Upper lobe of left lung (tissue), 6 donors: ENCODE results near the gene SPRED1. TPM values are rescaled to one million over a fixed set of nuclear protein-coding genes. Genes with fewer than 3 reads are reported as not detected.

Experiments used
- ATAC-seq, 2 donors: fragments of 200-7000 bp; cut with Tn5 transposase; one replicate each; pipeline ENCODE4 v1.9.1; 2022; ENCODE audit warnings: mild to moderate bottlenecking in 2 of 2, moderate library complexity in 2 of 2; ENCODE audit not compliant: low FRiP score in 2 of 2
- DNase-seq, 2 donors: peaks; one replicate each; pipeline ENCODE4 v3.0.0-alpha.2; 2019 to 2020
- H3K27ac ChIP-seq, 4 donors: fragments of 200-600 bp; sonication (generic); one replicate each; pipeline ENCODE4 v1.5.1; 2016 to 2019
- H3K27me3 ChIP-seq, 4 donors: fragments of 200-600 bp; sonication (generic); one replicate each; pipeline ENCODE4 v1.5.1; 2017 to 2019
- H3K36me3 ChIP-seq, 4 donors: fragments of 200-600 bp; sonication (generic); one replicate each; pipeline ENCODE4 v1.5.1; 2016 to 2019
- H3K4me1 ChIP-seq, 4 donors: fragments of 200-600 bp; sonication (generic); one replicate each; pipeline ENCODE4 v1.5.1; 2018 to 2019
- H3K4me3 ChIP-seq, 4 donors: fragments of 200-600 bp; sonication (generic); one replicate each; pipeline ENCODE4 v1.5.1; 2017 to 2019; ENCODE audit warnings: mild to moderate bottlenecking in 2 of 4, moderate library complexity in 1 of 4
- H3K9me3 ChIP-seq, 4 donors: fragments of 200-600 bp; sonication (generic); one replicate each; pipeline ENCODE4 v1.5.1; 2018 to 2019
- EP300 ChIP-seq, 4 donors: sonication (generic); formaldehyde crosslinking; IDR thresholded peaks; one replicate each; pipeline ENCODE4 v1.5.1; 2017; ENCODE audit warnings: antibody characterized with exemption in 4 of 4, control low read depth in 2 of 4
- POLR2A ChIP-seq, 4 donors: fragments of 450-650 bp; IDR thresholded peaks; one replicate each; pipeline ENCODE4 v1.5.1; 2016 to 2017; ENCODE audit warnings: antibody characterized with exemption in 4 of 4, mild to moderate bottlenecking in 2 of 4
- POLR2AphosphoS5 ChIP-seq, 2 donors: sonication (generic); formaldehyde crosslinking; IDR thresholded peaks; one replicate each; pipeline ENCODE4 v1.5.1; 2017; ENCODE audit warnings: antibody characterized with exemption in 2 of 2
- WGBS, 2 donors: methylation state at CpG; one replicate each; pipeline ENCODE4 v1.1.5; 2017 to 2018; 5-methylcytosine and 5-hydroxymethylcytosine counted together
- total RNA-seq, 6 donors: library from RNA; depleted of rRNA in 4 of 6; stranded (reverse); fragments of >200 nt in 4 of 6; gene quantifications; one replicate each; pipeline versions ENCODE4 v1.1.0 to v1.2.1, GENCODE V29; 2016 to 2021
- TF ChIP-seq, protein P1 (sequence below), 6 experiments: fragments of 450-650 bp in 4 of 6; fragments of 200-600 bp in 2 of 6; sonication (generic) in 2 of 6; IDR thresholded peaks; one replicate each; pipeline ENCODE4 v1.5.1; 2016 to 2019; ENCODE audit warnings: antibody characterized with exemption in 6 of 6
- donor health status: DM: no; HTN: no; CAD: no; lungs with moderate emphysema.
- donor health status: DM: no; HTN: yes; CAD: no; lungs with severe emphysema.

The SPRED1 gene
- total RNA-seq, 6 donors from 2014 or later = 30.9 to 73.4 (median 46.1) TPM

- H3K4me1 ChIP-seq = no peaks in the 10 kb centered on the region
- no peaks in the 10 kb centered on the region for H3K36me3 ChIP-seq
- WGBS, 2 donors = 69 to 71% methylated on average over 2 of the region's 2 CpGs
- H3K9me3 ChIP-seq = no peaks in the 10 kb centered on the region
- no peak overlapping the region for H3K4me3 ChIP-seq
- no peak overlapping the region for H3K27ac ChIP-seq
- H3K27me3 ChIP-seq = no peaks in the 10 kb centered on the region
- DNase-seq (no peak), ATAC-seq (no peak)
- no peak for TF ChIP-seq EP300 (IDR thresholded peaks at IDR 0.05)
- TF ChIP-seq POLR2AphosphoS5 (IDR thresholded peaks at IDR 0.05) = no peak
- TF ChIP-seq, protein P1, sequence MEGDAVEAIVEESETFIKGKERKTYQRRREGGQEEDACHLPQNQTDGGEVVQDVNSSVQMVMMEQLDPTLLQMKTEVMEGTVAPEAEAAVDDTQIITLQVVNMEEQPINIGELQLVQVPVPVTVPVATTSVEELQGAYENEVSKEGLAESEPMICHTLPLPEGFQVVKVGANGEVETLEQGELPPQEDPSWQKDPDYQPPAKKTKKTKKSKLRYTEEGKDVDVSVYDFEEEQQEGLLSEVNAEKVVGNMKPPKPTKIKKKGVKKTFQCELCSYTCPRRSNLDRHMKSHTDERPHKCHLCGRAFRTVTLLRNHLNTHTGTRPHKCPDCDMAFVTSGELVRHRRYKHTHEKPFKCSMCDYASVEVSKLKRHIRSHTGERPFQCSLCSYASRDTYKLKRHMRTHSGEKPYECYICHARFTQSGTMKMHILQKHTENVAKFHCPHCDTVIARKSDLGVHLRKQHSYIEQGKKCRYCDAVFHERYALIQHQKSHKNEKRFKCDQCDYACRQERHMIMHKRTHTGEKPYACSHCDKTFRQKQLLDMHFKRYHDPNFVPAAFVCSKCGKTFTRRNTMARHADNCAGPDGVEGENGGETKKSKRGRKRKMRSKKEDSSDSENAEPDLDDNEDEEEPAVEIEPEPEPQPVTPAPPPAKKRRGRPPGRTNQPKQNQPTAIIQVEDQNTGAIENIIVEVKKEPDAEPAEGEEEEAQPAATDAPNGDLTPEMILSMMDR (IDR thresholded peaks at IDR 0.05) = no peak
- no peak for TF ChIP-seq POLR2A (IDR thresholded peaks at IDR 0.05)
Observed at GRCh38 chr15:38224486-38224885, 28.1 kb upstream of the SPRED1 start.

DNA sequence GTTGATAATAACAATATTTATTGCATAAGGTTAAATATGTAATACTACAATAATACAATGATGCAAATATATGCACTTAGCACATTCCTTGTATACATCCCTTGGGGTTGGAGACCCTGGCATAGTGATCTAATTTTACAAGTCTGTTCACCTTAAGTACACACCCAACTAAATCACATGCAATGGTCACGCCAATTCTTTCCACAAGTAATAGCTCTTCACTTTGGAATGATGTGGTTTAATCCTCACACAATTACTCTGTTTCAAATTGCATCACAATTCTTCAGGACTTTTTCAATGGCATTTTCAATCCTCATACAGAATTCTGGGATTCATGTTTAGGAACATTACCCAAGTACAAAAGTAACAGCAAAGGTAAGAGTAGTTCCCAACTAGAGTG lies 27.3 kb upstream of the SPRED1 start:
- H3K27ac ChIP-seq = no peak overlapping the region
- ATAC-seq (no peak), DNase-seq (no peak)
- WGBS, 2 donors = 83 to 89% methylated on average over 1 of the region's 1 CpG
- no peak for TF ChIP-seq POLR2AphosphoS5 (IDR thresholded peaks at IDR 0.05)
- TF ChIP-seq, protein P1 (IDR thresholded peaks at IDR 0.05) = no peak
- TF ChIP-seq EP300 (IDR thresholded peaks at IDR 0.05) = no peak
- TF ChIP-seq POLR2A (IDR thresholded peaks at IDR 0.05) = no peak
- H3K4me3 ChIP-seq = no peak overlapping the region
- H3K27me3 ChIP-seq = no peaks in the 10 kb centered on the region
- H3K9me3 ChIP-seq = no peaks in the 10 kb centered on the region
- H3K36me3 ChIP-seq = no peaks in the 10 kb centered on the region
- no peaks in the 10 kb centered on the region for H3K4me1 ChIP-seq

DNA sequence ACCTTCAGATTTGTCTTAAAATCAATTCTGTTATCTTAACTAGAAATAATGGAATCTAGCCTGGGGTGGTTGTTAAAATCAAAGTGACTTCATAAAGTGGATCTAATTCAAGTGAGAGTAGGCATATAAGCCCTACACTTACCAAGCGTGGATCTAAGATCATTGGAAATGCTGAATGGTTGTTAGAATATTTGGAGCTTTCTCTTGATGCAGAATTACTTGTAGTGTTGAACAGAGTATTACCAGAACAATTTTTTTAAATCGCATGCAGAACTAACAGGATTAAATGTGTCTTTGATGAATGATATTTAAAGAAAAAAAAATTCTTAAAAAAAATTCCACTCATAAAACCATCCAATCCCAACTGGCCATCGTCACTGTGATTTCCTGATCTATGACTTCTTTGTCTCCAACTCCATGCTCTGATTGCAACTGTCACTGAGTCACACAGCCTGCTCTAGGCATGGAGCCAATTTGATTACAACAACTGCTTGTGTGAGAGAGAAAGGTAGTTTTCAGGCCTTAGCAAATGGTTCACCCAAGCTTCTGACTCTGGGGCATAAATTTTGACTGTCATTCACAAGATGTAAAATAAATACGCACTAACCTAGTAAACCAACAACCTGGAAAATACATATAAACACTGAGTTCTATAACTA lies 25.9 kb upstream of the SPRED1 start:
- peak in 1 of 2 donors; percentile 37 for DNase-seq
- H3K4me3 ChIP-seq = no peak overlapping the region
- H3K27me3 ChIP-seq = no peaks in the 10 kb centered on the region
- no peak overlapping the region for H3K27ac ChIP-seq
- 81 to 84% methylated on average over 4 of the region's 4 CpGs for WGBS, 2 donors
- H3K36me3 ChIP-seq = no peaks in the 10 kb centered on the region
- no peaks in the 10 kb centered on the region for H3K9me3 ChIP-seq
- H3K4me1 ChIP-seq = no peaks in the 10 kb centered on the region
- ATAC-seq = peak in 1 of 2 donors; percentile 56
- TF ChIP-seq POLR2AphosphoS5 (IDR thresholded peaks at IDR 0.05) = no peak
- TF ChIP-seq POLR2A (IDR thresholded peaks at IDR 0.05) = no peak
- TF ChIP-seq EP300 (IDR thresholded peaks at IDR 0.05) = no peak
- TF ChIP-seq, protein P1 (IDR thresholded peaks at IDR 0.05) = no peak

- Histone ChIP-seq H3K27me3 (no peaks in the 10 kb centered on the region), H3K36me3 (no peaks in the 10 kb centered on the region), H3K9me3 (no peaks in the 10 kb centered on the region), H3K4me3 (no peak overlapping the region), H3K4me1 (no peaks in the 10 kb centered on the region), H3K27ac (no peak overlapping the region)
- ATAC-seq (no peak), DNase-seq (no peak)
- no peak for TF ChIP-seq EP300 (IDR thresholded peaks at IDR 0.05)
- no peak for TF ChIP-seq POLR2A (IDR thresholded peaks at IDR 0.05)
- TF ChIP-seq POLR2AphosphoS5 (IDR thresholded peaks at IDR 0.05) = no peak
- TF ChIP-seq, protein P1 (IDR thresholded peaks at IDR 0.05) = no peak
Observed at GRCh38 chr15:38227941-38228340, 24.7 kb upstream of the SPRED1 start.

GRCh38 chr15:38228618-38229017 lies 24.0 kb upstream of the SPRED1 start:
- no peak for ATAC-seq
- Histone ChIP-seq H3K4me1 (no peaks in the 10 kb centered on the region), H3K27ac (no peak overlapping the region), H3K9me3 (no peaks in the 10 kb centered on the region), H3K27me3 (no peaks in the 10 kb centered on the region), H3K4me3 (no peak overlapping the region), H3K36me3 (no peaks in the 10 kb centered on the region)
- TF ChIP-seq POLR2A (IDR thresholded peaks at IDR 0.05) (no peak), POLR2AphosphoS5 (IDR thresholded peaks at IDR 0.05) (no peak), EP300 (IDR thresholded peaks at IDR 0.05) (no peak)
- TF ChIP-seq, protein P1 (IDR thresholded peaks at IDR 0.05) = no peak
- 78 to 100% methylated on average over 1 of the region's 1 CpG for WGBS, 2 donors
- DNase-seq = no peak
